Effector memory CD4-positive, alpha-beta T cell (primary cell): ENCODE results near the gene GLIS2.
A peak's percentile ranks its signal among the peaks of the same experiment; 100 is the strongest.

Experiments
- DNase-seq, 3 donors: peaks; one replicate each; pipeline ENCODE4 v3.0.0-alpha.2; 2020
- H3K27ac ChIP-seq: 2 replicates; pipeline ENCODE4 v1.7.0; 2013; ENCODE audit warnings: mild to moderate bottlenecking, low read length, moderate library complexity; ENCODE audit not compliant: insufficient read depth, poor library complexity, severe bottlenecking
- H3K27me3 ChIP-seq: replicated peaks from 2 replicates; pipeline ENCODE4 v1.7.0; 2013; ENCODE audit warnings: mild to moderate bottlenecking, low read length; ENCODE audit not compliant: insufficient read depth, control insufficient read depth, poor library complexity, severe bottlenecking
- H3K36me3 ChIP-seq: 2 replicates; pipeline ENCODE4 v1.7.0; 2013; ENCODE audit warnings: mild to moderate bottlenecking, low read length, moderate library complexity; ENCODE audit not compliant: control insufficient read depth, insufficient read depth
- H3K4me1 ChIP-seq: 2 replicates; pipeline ENCODE4 v1.7.0; 2013; ENCODE audit warnings: low read length, mild to moderate bottlenecking; ENCODE audit not compliant: control insufficient read depth, insufficient read depth, poor library complexity, severe bottlenecking
- H3K4me3 ChIP-seq: 2 replicates; pipeline ENCODE4 v1.7.0; 2013; ENCODE audit warnings: low read length, low read depth, mild to moderate bottlenecking; ENCODE audit not compliant: insufficient read depth, poor library complexity, severe bottlenecking
- H3K9me3 ChIP-seq: 2 replicates; pipeline ENCODE4 v1.7.0; 2013; ENCODE audit warnings: mild to moderate bottlenecking, low read length, moderate library complexity; ENCODE audit not compliant: control insufficient read depth

The GLIS2 gene

DNA sequence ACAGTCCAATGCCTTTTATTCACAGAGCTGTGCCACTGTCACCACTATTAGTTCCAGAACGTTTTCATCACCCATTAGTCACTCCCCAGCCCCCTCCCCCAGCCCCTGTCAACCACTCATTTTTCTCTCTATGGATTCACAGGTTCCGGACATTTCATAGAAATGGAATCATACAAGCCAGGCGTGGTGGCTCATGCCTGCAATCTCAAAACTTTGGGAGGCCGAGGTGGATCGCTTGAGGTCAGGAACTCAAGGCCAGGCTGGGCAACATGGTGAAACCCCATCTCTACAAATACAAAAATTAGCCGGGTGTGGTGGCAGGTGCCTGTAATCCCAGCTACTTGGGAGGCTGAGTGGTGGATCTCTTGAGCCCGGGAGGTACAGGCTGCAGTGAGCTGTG, 36.0 kb downstream of the GLIS2 start:
- H3K27ac ChIP-seq: no peak overlapping the region
- peaks cover 12% of the 10 kb centered on the region for H3K4me1 ChIP-seq
- H3K4me3 ChIP-seq: no peak overlapping the region
- H3K36me3 ChIP-seq: peaks cover 21% of the 10 kb centered on the region
- no peaks in the 10 kb centered on the region for H3K27me3 ChIP-seq
- no peaks in the 10 kb centered on the region for H3K9me3 ChIP-seq
- DNase-seq: no peak

DNA sequence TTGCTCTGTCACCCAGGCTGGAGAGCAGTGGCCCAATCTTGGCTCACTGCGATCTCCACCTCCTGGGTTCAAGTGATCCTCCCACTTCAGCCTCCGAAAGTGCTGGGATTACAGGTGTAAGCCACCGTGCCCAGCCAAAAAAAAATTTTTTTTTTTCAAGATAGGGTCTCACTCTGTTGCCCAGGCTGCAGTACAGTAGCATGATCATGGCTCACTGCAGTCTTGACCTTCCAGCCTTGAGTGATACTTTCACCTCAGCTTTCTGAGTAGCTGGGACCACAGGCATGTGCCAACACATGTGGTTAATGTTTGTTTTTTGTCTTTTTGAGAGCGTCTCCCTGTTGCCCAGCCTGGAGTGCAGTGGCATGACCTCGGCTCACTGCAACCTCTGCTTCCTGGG, 37.0 kb downstream of the GLIS2 start:
- Histone ChIP-seq H3K9me3 (no peaks in the 10 kb centered on the region), H3K27me3 (no peaks in the 10 kb centered on the region), H3K4me1 (peaks cover 12% of the 10 kb centered on the region), H3K27ac (no peak overlapping the region), H3K36me3 (peaks cover 24% of the 10 kb centered on the region), H3K4me3 (no peak overlapping the region)
- no peak for DNase-seq

DNA sequence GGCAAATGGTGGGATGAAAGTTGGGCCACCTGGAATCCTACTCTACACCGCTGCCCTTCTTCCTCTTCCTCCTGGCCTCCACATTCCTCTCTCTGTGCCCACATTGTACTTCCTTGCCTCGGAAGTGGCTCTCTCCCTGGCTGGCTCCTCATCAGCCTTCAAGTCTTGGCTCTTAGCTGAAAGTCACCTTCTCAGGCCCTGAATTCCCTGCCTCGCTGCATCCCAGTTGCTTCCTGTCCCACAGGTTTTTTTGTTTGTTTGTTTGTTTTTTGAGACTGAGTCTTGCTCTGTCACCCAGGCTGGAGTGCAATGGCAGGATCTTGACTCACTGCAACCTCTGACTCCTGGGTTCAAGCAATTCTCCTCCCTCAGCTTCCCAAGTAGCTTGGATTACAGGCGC, 37.8 kb downstream of the GLIS2 start:
- H3K4me1 ChIP-seq: peaks cover 12% of the 10 kb centered on the region
- H3K27me3 ChIP-seq: no peaks in the 10 kb centered on the region
- H3K9me3 ChIP-seq: no peaks in the 10 kb centered on the region
- no peak overlapping the region for H3K4me3 ChIP-seq
- peaks cover 30% of the 10 kb centered on the region for H3K36me3 ChIP-seq
- no peak for DNase-seq
- H3K27ac ChIP-seq: no peak overlapping the region

DNA sequence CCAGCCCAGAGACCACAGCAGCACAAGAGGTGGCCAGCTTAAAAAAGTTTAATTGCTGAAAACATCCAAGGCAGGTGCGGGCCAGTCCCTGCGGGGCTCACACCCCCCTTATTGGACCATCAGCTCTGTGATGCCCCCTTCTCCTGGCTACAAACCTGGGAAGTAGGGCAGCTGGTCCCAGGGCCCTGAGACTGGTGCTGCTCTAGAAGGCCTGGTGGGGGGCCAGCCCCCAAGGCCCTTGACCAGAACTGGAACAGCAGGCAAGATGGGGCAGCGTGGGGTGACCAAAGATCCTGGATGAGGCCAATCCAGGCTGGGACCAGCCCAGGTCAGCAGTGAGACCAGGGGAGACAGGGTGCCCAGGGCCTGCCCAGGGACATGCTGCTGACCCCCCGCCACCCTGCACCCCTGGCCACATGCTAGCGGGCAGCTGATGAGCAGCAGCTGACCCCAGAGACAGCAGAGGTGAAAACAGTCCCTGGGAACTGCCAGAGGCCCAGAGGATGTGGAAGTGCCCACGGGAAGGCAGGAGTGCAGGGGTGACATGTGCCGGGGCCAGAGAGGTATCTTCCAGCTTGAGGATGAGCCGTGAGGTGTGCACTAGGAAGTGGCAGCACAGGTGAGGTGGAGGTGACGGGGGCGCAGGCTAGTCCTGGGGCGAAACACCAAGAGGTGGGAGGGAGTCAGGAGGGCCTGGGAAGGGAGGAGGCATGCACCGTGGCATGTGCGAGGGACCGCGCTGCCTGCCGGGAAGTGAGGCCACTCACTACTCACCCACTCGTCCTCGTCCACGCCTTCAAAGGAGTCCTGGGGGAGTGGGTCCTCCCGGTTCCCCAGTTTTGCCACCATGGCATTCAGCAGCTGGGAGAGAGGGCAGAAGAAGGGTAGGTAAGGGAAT, 38.9 kb downstream of the GLIS2 start:
- Histone ChIP-seq H3K36me3 (peaks cover 40% of the 10 kb centered on the region), H3K4me3 (no peak overlapping the region), H3K27ac (no peak overlapping the region), H3K4me1 (peaks cover 12% of the 10 kb centered on the region), H3K9me3 (no peaks in the 10 kb centered on the region), H3K27me3 (no peaks in the 10 kb centered on the region)
- DNase-seq: no peak

DNA sequence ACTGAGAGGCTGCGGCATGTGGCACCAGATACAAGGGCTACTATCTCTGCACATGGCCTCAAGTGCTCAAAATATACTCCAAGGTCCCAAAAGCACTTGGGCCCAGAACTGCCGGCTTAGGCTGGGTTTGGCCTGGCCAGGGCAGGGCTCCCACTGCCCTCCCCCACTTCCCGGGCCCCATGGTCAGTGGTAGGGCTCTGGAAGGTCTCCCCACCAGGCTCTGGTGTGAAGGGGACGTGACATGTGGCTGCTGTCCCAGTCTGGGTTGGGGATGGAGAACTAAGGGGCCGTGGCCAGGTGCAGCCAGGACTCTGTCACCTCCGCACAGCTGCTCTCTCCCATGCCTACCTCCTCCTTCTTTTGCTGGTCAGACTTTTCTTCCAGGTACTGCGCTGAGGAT, 41.0 kb downstream of the GLIS2 start:
- no peaks in the 10 kb centered on the region for H3K4me1 ChIP-seq
- H3K9me3 ChIP-seq: no peaks in the 10 kb centered on the region
- peaks cover 59% of the 10 kb centered on the region for H3K36me3 ChIP-seq

DNA sequence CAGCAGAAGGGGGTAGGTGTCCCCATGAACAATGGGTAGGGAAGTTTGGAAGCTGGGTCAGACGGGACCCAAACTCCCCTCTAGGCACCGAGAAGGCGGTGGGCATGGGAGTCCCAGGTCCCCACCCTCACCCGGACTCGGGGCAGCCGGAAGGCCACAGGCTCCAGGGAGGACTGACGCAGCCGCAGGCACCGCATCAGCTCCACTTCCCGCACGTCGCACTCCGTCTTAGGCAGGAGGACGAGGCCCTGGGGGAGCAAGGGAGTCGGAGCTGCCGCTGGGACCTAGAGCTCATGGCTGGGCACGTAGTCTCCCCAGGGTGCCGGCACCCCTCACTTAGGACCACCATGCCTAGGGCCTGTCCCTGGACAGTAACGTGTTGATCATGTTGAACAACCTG, 42.4 kb downstream of the GLIS2 start:
- no peak for DNase-seq
- H3K9me3 ChIP-seq: no peaks in the 10 kb centered on the region
- no peaks in the 10 kb centered on the region for H3K4me1 ChIP-seq
- H3K4me3 ChIP-seq: no peak overlapping the region
- H3K36me3 ChIP-seq: peaks cover 73% of the 10 kb centered on the region
- H3K27me3 ChIP-seq: no peaks in the 10 kb centered on the region
- no peak overlapping the region for H3K27ac ChIP-seq

More for the DNA sequence above, 41.0 kb downstream of the GLIS2 start:
- H3K27me3 ChIP-seq: no peaks in the 10 kb centered on the region
- H3K27ac ChIP-seq: no peak overlapping the region
- no peak overlapping the region for H3K4me3 ChIP-seq
- no peak for DNase-seq

DNA sequence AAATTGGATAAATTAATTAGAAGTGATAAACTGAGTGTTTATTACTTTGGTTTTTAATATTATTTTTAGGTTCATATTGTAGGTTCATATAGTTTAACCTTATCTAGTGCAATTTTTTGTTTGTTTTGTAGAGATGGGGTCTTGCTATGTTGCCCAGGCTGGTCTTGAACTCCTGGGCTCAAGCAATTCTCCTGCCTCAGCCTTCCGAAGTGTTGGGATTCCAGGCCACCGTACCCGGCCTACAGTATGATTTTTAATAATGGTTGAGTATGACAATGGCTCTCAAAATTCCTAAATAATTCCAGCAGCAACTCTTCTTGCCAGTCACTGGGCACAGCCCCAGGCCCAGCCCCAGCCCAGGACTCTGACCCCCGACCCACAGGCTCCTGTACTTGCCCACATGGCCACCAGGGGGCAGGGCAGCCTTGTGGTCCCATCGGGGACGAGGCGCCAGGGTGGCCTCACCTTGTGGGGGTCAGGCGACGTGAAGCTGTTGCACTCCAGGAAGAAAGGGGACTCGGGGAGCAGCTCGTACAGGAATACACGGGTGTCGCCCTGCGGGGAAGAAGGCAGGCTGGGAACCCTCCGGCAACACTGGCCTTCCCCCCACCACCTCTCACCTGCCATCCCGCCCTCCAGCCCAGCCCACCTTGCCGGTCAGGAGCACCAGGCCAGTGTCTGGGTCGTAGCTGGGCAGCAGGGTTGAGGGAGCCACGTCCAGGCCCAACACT, 43.1 kb downstream of the GLIS2 start:
- Histone ChIP-seq H3K27me3 (no peaks in the 10 kb centered on the region), H3K9me3 (no peaks in the 10 kb centered on the region), H3K36me3 (peaks cover 76% of the 10 kb centered on the region), H3K27ac (no peak overlapping the region), H3K4me1 (no peaks in the 10 kb centered on the region), H3K4me3 (no peak overlapping the region)
- peak; percentile 31 to 51 (median 37) for DNase-seq

DNA sequence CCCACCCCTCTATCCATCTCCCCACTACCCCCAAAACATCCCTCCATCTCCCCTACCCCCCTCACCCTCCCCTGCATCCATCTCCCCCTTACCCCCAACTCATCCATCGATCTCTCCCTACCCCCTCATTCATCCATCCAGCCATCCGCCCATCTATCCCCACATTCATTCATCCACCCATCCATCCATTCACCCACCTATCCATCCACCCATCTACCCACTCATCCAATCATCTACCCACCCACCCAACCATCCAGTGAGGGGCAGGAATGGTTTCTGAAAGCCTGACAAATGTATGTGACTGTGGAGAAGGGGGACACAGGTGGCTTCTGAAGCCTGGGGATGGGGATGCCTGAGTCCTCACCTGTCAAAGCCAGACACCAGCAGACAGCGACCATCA, 44.0 kb downstream of the GLIS2 start:
- no peak for DNase-seq
- H3K27ac ChIP-seq: no peak overlapping the region
- H3K27me3 ChIP-seq: no peaks in the 10 kb centered on the region
- H3K4me1 ChIP-seq: no peaks in the 10 kb centered on the region
- no peak overlapping the region for H3K4me3 ChIP-seq
- H3K36me3 ChIP-seq: peaks cover 76% of the 10 kb centered on the region
- H3K9me3 ChIP-seq: no peaks in the 10 kb centered on the region

DNA sequence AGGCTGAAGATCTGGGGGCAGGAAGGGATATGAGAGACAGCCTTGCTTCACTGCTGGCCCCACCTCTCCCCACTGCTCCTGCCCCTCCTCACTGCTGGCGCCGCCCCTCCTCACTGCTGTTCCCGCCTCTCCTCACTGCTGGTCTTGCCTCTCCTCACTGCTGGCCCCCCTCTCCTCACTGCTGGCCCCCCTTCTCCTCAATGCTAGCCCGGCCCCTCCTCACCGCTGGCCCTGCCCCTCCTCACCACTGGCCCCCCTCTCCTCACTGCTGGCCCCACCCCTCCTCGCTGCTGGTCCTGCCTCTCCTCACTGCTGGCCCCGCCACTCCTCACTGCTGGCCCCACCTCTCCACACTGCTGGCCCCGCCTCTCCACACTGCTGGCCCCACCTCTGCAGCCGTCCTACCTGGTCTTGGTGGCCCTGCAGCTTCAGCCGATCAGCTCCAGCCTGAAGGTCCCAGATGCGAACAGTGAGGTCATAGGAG, 44.7 kb downstream of the GLIS2 start:
- Histone ChIP-seq H3K4me1 (no peaks in the 10 kb centered on the region), H3K27ac (no peak overlapping the region), H3K36me3 (peaks cover 77% of the 10 kb centered on the region), H3K9me3 (no peaks in the 10 kb centered on the region), H3K27me3 (no peaks in the 10 kb centered on the region), H3K4me3 (no peak overlapping the region)
- no peak for DNase-seq
